ENCODE data around the gene TFF3.
"Not testable (repeated sequence)": the region's sequence is repeated elsewhere in the genome, so short reads cannot be mapped to it uniquely, and the experiment has no call there.

The TFF3 gene

DNA sequence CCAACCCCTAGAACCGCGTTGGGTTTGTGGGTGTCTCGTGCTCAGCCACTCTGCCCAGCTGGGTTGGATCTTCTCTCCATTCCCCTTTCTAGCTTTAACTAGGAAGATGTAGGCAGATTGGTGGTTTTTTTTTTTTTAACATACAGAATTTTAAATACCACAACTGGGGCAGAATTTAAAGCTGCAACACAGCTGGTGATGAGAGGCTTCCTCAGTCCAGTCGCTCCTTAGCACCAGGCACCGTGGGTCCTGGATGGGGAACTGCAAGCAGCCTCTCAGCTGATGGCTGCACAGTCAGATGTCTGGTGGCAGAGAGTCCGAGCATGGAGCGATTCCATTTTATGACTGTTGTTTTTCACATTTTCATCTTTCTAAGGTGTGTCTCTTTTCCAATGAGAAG is 18.7 kb downstream of the TFF3 start:
- H3K27ac ChIP-seq: no peak overlapping the region
- TF ChIP-seq, protein P1, sequence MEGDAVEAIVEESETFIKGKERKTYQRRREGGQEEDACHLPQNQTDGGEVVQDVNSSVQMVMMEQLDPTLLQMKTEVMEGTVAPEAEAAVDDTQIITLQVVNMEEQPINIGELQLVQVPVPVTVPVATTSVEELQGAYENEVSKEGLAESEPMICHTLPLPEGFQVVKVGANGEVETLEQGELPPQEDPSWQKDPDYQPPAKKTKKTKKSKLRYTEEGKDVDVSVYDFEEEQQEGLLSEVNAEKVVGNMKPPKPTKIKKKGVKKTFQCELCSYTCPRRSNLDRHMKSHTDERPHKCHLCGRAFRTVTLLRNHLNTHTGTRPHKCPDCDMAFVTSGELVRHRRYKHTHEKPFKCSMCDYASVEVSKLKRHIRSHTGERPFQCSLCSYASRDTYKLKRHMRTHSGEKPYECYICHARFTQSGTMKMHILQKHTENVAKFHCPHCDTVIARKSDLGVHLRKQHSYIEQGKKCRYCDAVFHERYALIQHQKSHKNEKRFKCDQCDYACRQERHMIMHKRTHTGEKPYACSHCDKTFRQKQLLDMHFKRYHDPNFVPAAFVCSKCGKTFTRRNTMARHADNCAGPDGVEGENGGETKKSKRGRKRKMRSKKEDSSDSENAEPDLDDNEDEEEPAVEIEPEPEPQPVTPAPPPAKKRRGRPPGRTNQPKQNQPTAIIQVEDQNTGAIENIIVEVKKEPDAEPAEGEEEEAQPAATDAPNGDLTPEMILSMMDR (conservative IDR thresholded peaks at IDR 0.05): no peak
- TF ChIP-seq ZFX (IDR thresholded peaks at IDR 0.05): no peak

DNA sequence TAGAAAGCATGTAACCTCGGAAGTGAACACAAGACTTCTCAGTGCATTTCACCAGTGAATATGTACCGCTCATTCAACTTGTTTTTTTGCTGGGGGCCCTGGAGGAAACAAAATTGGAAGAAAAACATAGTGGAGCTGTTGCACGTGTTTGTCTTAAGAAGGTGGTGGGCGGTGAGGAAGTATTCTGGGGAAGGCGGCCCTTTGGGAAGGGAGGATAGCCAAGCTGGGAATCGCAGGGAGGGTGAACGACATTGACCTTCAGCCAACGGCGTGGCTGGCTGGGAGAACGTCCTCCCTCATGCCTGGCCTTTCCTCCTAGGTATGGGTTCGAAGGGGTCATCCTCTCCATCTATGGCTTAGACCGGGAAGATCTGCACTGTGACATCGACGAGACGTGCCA is 19.4 kb downstream of the TFF3 start:
- TF ChIP-seq, protein P1 (conservative IDR thresholded peaks at IDR 0.05): no peak
- TF ChIP-seq ZFX (IDR thresholded peaks at IDR 0.05): no peak
- no peak overlapping the region for H3K27ac ChIP-seq

DNA sequence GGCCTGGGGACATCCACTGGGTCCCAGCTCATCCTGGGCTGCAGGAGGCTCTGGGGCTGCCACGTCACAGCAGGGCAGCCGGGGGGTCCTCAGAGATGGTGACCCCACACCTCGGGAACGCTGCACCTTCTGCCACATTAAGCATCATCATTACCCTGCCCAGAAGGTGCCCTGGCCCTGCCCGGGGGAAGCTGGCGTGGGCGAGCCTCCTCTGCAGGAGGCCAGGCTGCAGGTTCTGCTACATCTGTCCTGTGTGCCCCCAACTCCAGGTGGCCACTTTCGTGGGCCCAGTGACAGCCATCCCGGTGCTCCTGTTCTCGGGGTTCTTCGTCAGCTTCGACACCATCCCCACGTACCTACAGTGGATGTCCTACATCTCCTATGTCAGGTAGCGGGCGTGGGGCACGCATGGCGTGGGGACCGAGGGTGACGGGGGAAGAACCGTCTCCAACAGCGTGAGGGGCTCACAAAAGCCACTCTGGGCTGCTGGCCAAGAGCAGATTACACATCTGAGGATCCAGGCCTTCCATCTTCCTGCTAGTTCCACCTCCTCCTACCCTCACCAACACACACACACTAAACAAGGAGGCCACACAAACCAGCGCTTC is 20.8 kb downstream of the TFF3 start:
- TF ChIP-seq, protein P1 (conservative IDR thresholded peaks at IDR 0.05): no peak
- no peak for TF ChIP-seq ZFX (IDR thresholded peaks at IDR 0.05)

DNA sequence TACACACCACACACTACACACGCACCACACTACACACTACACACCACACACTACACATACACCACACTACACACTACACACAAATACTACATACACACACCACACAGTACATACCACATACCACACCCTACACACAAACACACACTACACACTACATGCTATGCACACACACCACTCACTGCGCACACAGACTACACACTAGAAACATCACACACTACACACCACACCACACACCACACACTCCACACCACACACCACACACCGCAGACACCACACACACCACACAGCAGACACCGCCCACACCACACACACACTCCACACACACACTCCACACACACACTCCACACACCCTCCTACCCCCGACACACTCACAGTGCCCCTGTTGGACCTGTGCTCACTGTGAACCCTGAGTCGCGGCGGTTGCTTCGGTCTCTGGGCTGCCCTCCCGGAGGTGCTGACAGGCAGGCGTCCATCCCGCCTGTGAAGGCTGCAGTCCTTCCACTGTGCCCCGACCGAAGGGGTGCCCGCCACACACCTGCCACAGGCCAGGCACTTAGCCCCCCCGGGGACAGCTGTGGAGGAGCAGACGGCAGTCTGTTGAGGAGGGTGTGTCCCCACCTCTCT is 21.4 kb downstream of the TFF3 start:
- TF ChIP-seq, protein P1 (conservative IDR thresholded peaks at IDR 0.05): no peak
- no peak for TF ChIP-seq ZFX (IDR thresholded peaks at IDR 0.05)
- no peak overlapping the region for H3K27ac ChIP-seq

More for the DNA sequence above, 20.8 kb downstream of the TFF3 start:
- no peak overlapping the region for H3K27ac ChIP-seq

DNA sequence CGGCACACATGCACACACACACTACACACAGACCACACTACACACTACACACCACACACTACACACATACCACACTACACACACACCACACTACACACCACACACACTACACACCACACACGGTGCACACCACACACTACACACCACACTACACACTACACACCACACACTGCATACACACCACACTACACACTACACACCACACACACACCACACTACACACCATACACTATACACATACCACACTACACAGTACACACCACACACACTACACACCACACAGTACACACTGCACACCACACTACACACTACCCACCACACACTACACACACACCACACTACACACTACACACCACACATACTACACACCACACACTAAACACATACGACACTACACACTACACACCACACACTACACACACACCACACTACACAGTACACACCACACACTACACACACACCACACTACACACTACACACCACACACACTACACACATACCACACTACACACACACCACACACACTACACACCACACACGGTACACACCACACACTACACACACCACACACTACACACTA is 22.6 kb downstream of the TFF3 start:
- not testable (repeated sequence) for H3K27ac ChIP-seq

DNA sequence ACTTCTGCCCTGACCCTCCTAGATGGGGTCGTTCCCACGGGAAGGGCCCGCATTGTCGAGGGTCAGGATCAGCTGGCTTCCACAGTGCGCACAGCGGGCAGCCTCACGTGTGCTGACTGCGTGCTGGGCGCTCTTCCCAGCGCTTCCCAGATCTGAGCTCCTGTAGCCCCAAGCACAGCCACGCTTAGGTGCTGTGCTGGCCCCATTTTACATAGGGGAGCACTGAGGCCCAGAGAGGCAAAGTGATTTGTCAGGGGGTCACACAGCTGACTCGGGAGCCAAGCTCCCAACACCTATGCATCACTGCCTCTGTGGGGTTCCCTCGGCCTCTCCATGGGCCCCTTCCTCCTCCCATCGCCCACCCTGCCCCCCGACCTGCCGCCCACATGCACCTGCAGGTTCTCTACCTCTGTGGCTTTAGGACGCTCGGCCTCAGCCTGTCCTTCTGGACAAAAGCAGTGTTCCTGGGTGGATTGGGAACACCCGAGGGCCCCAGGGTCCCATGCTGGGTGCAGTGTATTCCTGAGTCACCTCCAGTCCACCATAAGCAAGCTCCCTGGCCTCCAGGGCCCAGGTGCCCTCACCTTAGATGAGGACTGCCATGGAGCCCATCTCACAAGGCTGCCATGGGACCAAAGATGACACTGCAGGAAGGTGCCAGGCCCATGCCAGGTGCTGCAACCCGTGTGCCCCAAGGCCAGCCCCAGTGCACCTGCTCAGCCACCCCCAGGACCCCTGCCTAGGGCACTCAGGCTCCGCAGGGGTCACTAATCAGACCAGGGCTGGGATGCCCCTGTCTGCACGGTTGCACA is 23.3 kb downstream of the TFF3 start:
- TF ChIP-seq ZFX (IDR thresholded peaks at IDR 0.05): no peak
- TF ChIP-seq, protein P1 (conservative IDR thresholded peaks at IDR 0.05): no peak
- no peak overlapping the region for H3K27ac ChIP-seq

DNA sequence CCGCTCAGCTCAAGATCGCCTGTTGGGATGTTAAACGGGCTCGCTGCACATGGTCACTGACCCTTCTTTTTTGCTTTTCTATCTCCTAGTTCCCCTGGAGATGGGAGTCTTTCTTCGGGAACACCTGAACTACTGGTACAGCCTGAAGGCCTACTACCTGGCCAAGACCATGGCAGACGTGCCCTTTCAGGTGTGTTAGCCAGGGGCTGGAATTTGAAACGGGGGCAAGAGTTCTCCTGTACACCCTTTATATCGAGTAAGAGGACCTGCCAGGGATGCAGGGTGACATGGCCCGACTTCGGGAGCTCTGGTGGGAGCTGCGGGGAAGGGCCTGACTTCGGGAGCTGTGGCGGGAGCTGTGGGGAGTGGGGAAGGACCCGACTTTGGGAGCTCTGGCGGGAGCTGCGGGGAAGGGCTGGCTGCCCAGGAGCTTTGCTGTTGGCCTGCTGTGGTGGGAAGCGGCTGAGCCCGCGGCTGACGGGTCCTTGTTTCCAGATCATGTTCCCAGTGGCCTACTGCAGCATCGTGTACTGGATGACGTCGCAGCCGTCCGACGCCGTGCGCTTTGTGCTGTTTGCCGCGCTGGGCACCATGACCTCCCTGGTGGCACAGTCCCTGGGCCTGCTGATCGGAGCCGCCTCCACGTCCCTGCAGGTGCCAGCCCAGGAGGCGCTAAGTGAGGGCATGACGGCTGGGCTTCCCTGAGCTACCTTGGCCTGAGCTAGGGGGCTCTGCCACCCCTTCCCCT is 24.0 kb downstream of the TFF3 start:
- no peak overlapping the region for H3K27ac ChIP-seq
- TF ChIP-seq, protein P1 (conservative IDR thresholded peaks at IDR 0.05): no peak
- TF ChIP-seq ZFX (IDR thresholded peaks at IDR 0.05): no peak

Measured in C4-2B (cell line).